Daoy (cell line): ENCODE measurements around the gene SLC66A2. TPM values are rescaled to one million over a fixed set of nuclear protein-coding genes. Genes with fewer than 3 reads are reported as not detected.
"Not testable (repeated sequence)": the region's sequence is repeated elsewhere in the genome, so short reads cannot be mapped to it uniquely, and the experiment has no call there.

ENCODE experiments used
- DNase-seq: peaks from one replicate; pipeline ENCODE4 v3.0.0-alpha.2; 2015; ENCODE audit warnings: low read depth
- total RNA-seq: library from RNA; depleted of rRNA; stranded (reverse); fragments of >200 nt; shearing (Covaris generic); gene quantifications from 2 replicates; pipeline ENCODE4 v1.2.3, GENCODE V29; 2014; rRNA removed

Gene SLC66A2
- 7.6 and 11.3 TPM in 2 replicates for total RNA-seq

DNA sequence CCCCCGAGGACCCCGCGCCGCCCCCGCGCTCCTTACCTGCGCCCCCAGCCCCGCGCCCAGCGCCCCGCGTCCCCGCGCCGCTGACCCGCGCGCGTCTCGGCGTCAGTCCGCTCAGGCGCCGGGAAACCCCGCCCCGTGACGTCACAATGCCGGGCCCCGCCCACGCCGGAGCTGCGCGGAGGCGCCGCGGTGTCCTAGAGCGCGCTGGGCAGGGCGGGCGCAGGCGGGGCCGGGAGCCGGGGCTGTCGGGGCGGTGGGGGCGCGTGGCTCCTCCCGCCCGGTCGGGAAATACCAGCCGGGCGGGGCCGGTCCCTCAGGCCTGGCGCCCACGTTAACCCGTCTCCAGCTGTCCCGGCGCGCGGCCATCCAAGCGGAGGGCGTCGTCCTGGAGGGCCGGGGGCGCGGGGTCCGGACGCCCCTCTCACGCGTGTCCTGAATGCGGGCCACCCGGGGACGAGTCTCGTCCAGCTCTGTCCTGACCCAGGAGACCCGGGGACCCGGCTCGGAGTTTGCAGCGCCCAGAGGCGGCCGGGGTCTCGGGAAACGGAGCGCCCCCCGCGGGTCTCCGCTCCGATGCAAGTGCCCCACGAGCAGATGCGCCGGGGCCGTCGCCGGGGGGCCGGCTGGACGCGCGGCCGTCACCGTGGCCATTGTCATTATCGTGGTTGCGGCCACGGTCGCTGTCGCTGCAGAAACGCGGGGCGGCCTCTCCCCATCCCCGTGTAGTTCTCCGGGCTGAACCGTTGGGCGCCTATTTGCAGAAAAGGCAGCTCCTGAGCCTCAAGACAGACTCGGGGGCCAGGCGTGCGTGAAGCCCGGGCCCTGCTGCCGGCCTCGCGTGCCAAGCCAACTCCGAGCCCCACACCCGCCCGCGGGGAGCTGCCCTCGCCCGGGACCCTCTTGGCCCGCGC lies at the start of gene SLC66A2:
Gene SLC66A2 (minus strand): TSS at position 109 of the 911 bp plus-strand sequence. CDS start 727 bp downstream, outside the sequence.
- peak; percentile 84 for DNase-seq

DNA sequence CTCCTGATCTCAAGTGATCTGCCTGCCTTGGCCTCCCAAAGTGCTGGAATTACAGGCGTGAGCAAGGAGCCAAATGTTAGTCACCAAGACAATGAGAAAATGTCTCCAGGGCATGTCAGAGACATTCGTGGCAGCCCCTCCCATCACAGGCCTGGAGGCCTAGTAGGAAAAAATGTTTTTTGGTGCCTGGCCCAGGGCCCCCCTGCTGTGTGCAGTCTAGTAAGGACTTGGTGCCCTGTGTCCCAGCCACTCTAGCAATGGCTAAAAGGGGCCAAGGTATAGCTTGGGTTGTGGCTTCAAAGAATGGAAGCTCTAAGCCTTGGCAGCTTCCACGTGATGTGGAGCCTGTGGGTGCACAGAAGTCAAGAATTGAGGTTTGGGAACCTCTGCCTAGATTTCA lies 49.4 kb upstream of the SLC66A2 start:
- DNase-seq = no peak

DNA sequence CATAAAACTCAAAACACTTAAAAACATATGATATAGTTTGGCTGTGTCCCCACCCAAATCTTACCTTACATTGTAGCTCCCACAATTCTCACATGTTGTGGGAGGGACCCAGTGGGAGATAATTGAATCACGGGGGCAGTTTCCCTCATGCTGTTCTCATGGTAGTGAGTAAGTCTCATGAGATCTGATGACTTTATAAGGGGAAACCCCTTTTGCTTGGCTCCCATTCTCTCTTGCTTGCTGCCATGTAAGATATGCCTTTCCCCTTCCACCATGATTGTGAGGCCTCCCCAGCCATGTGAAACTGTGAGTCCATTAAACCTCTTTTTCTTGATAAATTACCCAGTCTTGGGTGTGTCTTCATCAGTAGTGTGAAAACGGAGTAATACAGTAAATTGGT lies 48.2 kb upstream of the SLC66A2 start:
- DNase-seq = not testable (repeated sequence)

DNA sequence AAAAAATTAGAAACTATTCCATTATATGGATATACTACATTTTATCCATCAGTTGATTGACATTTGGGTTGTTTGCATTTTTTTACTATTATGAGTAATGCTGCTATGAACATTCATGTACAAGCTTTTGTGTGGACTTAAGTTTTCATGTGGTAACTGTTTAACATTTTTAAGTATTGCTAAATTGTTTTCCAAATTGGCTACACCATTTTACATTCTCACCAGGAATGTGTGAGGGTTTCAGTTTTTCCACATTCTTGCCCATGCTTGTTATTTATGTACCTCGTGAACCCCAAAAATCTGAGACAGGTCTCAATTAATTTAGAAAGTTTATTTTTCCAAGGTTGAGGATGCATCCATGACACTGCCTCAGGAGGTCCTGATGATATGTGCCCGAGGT lies 40.0 kb upstream of the SLC66A2 start:
- DNase-seq = no peak

DNA sequence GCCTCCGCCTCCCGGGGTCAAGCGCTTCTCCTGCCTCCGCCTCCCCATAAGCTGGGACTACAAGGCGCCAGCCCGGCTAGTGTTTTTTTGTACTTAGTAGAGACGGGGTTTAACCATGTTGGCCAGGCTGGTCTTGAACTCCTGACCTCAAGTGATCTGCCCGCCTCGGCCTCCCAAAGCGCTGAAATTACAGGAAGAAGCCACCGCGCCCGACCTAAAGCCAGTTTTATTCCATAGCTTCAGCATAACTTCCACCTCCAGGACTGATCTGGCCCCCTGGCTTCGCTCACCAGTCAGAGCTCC lies 37.7 kb upstream of the SLC66A2 start:
- DNase-seq = no peak

DNA sequence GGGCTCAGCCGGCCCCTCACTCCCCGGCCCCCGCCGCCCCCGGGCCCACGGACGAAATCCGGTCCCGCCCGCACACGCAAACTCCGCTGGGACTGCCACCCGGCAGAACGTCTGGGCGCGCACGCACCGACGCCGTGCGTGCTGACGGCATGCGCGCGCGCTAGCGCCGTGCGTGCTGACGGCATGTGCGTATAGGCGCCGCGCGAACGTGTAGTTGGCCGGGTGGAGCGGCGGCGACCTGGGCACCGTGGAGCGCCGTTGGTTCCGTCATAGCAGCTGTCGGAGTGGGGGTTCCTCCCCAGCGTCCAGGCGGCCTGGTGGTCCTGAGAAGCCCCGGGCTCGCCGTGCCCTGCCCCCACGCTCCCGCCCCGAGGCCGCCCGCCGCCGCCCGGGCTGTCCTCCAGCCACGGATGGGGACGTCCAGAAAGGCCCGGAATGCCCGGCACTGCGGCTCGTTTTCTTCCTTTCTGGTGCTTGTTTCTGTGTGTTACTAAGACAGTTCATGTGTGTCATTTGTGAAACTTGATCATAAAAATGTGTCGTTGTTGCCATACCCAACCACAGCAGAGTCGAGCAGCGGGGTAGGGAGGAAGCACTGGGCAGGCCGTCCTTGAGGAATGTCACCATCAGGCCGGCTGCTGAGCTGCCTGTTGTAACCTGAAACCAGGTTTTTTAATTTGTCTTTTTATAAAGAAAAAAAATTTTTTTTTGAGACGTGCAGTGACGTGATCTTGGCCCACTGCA lies 37.2 kb upstream of the SLC66A2 start, which contains the start of gene TXNL4A:
Gene TXNL4A (minus strand): TSS at position 113 of the 744 bp plus-strand sequence. CDS start 171 bp downstream, outside the sequence.
- peak; percentile 91 for DNase-seq

DNA sequence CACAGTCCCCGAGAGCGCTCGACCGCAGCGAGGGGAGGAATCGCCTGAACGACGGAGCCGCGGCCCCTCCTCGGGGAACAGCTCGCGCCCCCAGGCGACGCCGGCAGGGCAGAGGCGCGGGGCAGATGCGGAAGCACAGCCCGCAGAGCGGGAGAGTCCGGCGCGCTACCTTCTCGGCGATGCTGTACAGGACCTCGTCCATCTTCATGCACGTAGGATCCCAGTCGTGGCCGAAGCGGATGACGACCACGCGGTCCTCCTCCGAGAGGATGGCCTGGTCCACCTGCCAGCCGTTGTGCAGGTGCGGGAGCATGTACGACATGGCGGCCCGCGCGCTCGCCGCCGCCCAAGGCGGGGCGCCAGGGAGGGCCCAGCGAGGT lies 36.6 kb upstream of the SLC66A2 start:
- peak; percentile 55 for DNase-seq

DNA sequence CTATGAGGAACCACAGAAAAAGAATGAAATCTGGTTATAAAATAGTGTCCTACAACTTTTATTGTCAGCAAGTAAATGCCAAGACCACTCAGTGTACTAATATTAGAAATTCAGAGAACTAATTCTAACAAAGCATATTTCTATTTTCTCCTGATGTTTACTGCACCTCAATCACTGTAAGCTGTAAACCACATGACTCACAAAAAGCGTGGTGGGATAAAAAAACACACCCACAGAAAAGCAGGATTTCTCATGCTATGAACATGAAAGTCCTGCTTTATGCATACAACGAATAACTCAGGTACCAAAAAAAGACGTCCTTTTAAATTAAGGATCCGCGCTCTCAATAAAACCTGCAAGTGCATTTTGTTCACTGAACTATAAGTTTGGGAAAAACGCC lies 36.1 kb upstream of the SLC66A2 start:
- DNase-seq = no peak

DNA sequence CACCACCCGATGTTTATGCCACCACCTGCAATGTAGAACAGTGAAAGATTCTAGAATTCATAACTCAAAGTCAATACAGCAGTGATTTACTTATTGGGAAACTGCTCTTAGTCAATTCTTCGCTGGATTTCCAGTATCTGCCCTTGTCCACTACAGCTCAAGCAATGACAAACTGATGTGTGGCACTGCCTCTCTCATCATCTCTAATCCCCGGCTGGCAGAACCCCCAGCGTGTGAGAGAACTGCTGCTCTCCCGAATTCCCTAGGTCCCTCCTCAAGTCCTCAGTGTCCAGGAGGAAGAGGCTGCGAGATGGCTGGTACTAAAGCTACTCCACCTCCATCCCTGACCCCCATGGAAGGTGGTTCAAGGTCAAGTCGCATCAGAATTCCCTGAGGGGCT lies 35.3 kb upstream of the SLC66A2 start:
- no peak for DNase-seq

DNA sequence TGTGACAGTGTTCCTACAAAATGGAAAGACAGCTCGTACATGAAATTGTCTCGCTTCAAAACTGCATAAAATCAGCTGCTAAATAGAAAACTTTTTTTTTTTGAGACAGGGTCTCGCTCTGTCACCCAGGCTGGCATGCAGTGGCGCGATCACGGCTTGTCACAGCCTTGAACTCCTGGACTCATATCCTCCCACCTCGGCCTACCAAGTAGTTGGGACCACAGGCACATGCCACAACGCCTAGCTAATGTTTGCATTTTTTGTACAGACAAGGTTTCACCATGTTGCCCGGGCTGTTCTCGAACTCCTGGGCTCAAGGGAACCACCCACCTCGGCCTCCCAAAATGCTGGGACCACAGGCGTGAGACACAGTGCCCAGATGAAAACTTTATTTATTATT lies 33.7 kb upstream of the SLC66A2 start:
- DNase-seq = no peak

DNA sequence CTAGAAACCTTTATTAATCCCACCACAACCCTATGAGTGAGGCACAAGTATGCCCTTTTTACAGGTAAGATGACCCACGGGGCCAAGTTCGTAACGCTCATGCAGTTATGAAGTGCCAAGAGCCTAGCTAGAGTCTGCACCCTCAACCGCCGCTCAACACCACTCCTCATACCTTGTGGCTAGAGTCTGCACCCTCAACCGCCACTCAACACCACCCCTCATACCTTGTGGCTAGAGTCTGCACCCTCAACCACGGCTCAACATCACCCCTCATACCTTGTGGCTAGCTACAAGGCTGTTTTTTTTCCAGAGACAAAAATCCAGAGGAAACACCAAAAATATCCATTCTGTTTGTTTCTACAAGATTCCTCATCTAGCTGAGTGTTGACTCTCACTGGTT lies 32.3 kb upstream of the SLC66A2 start:
- no peak for DNase-seq

DNA sequence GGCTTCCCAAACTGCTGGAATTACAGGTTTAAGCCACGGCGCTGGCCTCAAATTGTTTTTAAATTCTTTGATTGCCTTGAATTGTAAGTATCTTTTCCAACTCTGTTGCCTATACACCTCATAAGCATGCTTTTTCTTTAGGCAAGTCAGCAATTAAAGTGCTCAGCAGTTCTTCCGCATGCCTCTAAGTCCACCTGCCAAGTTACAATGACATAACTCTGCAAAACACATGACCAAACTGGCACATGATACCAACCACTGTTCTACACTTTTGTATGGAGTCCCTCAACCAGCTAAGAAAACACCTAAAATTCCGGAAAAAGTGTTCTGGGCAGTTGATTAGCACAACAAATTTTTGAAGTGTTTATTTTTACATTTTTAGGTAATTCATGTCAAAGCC lies 31.8 kb upstream of the SLC66A2 start:
- no peak for DNase-seq

DNA sequence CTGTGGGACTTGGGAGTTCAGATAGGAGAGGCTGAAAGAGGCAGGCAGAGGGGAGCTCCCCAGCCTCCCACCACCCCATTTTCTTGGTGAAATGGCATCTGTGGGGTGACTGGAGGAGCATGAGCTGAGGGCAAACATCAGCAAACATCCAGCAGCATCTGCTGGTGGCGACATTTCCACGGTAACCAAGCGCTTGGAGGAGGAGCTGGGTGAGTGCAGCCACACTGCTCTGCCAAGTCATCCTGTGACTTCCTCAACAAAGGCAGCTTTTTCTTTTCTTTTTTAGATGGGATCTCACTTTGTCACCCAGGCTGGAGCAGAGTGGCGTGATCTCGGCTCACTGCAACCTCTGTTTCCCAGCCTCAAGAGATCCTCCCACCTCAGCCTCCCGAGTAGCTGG lies 31.3 kb upstream of the SLC66A2 start:
- no peak for DNase-seq

DNA sequence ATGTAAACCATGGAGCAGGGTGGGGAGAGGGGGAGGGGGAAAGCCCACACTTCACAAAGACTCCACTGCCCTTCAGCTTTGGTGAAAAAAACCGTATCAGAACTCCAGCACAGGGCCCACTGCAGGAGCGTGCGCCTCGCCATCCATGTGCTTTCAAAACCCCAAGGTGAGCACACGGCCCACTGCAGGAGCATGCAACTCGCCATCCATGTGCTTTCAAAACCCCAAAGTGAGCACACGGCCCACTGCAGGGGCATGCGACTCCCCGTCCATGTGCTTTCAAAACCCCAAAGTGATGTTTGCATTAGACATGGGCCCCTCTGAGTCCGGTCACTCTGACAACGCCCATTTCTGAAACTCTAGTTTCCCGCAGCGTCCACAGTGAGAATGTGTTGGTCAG lies 29.1 kb upstream of the SLC66A2 start:
- no peak for DNase-seq

DNA sequence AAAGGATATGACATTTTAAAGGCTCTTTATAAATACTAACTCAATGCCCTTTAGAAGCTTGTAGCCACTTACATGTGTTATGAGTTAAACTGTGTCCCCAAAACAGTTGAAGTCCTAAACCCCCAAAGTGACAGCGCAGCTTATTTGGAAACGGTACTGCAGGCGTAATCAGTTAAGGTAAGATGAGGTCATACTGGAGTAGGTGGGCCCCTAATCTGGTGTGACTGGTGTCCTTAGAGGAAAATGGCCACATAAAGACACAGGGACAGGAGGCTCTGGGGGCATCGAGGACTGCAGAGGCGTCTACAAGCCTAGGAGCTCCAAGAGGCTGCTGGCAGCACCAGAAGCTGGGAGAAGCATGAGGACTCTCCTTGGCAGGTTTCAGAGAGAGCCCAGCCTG lies 28.4 kb upstream of the SLC66A2 start:
- DNase-seq = no peak

DNA sequence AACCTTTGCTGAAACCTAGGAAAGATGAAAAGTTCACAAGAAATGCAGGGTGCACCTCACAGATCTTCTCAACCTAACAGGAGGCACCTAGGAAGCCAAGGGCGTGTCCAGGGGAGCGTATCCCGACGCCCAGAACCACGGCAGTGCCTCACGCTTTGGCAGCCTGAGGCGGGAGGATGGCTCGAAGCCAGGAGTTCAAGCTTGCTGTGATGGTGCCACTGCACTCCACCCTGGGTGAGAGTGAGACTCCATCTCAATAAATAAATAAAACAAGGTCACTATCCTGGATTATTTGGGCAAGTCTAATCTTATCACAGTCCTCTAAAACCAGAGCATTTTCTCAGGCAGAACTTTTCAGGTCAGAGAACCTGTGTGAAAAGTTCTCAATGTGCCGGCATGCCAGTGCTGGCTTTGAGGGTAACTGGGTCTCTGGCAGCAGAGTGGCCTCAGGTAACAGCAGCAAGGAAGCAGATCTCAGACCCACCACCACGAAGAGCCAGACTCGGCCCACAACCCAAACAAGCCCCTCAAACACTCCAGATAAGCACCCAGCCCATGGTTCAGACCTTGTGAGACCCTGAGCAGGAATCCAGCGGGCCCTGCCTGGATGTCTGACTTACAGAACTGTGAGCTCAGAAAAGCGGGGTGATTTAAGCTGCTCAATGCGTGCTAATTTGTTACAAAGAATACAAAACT lies 24.7 kb upstream of the SLC66A2 start:
- no peak for DNase-seq

DNA sequence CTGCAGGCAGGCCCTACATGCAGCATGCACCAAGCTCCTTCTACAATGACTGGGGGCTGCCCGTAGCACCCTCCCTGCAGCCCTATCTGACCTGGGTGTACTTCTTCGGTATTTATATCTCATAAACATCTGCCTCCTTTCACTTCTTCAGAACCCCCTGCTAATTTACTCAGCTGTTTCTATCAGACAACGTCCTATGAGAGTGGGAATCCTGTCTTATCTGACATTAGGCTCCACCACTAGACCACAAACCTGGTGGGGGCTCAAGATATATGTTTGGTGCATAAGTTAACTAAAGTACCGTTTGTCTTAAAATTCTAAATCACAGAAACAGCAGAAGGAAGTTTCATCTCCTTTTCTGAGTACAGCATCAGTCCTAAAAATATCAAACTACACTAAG lies 23.6 kb upstream of the SLC66A2 start:
- no peak for DNase-seq

DNA sequence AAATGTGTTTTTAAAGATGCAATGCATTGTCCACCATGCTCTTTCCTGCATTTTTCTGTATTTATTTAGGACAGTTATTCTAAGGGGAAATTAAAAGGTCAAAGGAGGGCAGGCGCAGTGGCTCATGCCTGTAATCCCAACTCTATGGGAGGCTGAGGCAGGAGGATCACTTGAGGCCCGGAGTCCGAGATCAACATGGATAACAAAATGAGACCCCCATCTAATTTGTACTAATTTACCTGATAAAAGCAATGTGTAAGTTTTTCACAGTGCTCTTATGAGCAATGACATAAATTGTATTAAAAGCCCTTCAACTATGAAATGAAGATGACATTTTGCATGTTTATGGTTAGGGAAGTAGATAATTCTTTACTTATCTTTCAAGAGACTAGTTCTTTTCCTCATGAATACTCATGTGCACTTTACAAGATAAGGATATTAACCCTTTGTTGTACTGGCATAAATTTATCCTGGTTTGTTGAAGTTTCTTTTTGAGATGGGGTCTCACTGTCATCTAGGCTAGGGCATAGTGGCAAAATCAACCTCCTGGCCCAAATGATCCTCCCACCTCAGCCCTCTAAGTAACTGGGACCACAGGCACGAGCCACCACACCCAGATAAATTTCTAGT lies 22.7 kb upstream of the SLC66A2 start:
- no peak for DNase-seq

DNA sequence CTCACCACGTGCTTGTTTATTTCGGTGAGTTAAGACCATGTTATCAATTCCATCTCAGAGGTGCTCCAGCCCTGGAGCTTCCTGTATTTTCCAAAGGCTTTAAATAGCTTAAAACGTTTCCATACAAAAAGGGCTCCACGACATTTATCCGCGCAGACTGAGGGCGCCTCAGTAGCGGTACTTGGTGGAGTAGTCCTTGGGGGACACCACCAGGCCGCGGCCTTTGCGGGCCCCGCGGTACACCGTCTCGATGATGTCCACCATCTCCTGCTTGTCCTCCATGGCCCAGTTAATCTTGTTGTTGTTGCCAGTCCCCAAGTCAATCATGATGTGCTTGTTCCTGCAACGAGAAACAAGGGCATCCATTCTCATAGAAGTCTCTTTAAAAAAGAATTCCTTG lies 22.1 kb upstream of the SLC66A2 start:
- no peak for DNase-seq

DNA sequence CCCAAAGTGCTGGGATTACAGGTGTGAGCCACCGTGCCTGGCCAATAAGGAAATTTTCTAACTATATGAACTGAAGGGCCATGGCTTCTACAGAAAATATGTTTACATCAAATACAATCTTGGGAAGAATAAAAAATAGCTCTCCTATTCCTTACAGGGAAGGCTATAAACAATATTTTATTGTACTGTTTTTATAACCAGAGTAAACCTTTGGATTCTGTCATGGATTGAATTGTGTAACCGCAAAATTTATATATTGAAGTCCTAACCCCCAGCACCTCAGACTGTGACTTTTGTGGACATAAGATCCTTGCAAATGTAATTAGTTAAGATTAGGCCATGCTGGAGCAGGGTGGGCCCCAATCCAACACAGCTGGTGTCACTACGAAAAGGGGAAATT lies 21.3 kb upstream of the SLC66A2 start:
- DNase-seq = no peak

DNA sequence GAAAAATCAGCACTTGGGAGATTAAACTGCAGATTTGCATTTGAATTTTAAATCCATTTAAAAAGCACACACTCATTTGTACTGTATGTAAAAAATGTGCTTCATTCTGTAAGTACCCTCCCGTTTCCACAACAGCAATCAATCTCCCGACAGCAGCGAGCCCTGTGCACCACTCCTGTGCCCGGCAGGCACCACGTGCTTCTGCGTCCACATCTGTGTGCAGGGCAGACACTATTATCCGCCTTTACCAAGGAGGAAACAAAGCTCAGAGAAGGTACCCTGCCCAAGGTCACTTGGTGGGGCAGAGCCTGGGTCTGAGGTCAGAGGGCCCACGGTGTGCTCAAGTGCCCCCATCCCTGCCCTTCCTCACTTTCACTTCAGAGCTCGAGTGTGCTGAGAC lies 20.5 kb upstream of the SLC66A2 start:
- no peak for DNase-seq
